K562 (cell line): ENCODE measurements around the gene GALT. TPM values are rescaled to one million over a fixed set of nuclear protein-coding genes. Genes with fewer than 3 reads are reported as not detected.

Source experiments
- ASH1L ChIP-seq: fragments of 450-650 bp; IDR thresholded peaks from 2 replicates; pipeline ENCODE4 v1.6.1; 2018; ENCODE audit warnings: borderline replicate concordance, mild to moderate bottlenecking, low read depth; ENCODE audit not compliant: partially characterized antibody
- HNRNPL ChIP-seq: fragments of 200-400 bp; formaldehyde crosslinking; IDR thresholded peaks from 2 replicates; pipeline ENCODE4 v1.6.1; 2017; ENCODE audit warnings: low read depth, mild to moderate bottlenecking, low read length
- MEF2A ChIP-seq: IDR thresholded peaks from 2 replicates; pipeline ENCODE4 v1.6.1; 2011; ENCODE audit warnings: low read depth, mild to moderate bottlenecking, low read length, moderate library complexity; ENCODE audit not compliant: control insufficient read depth
- NFXL1 ChIP-seq: fragments of 450-650 bp; formaldehyde crosslinking; IDR thresholded peaks from 2 replicates; pipeline ENCODE4 v1.4.0; 2021; ENCODE audit warnings: mild to moderate bottlenecking
- SOX6 ChIP-seq: fragments of 450-650 bp; IDR thresholded peaks from 2 replicates; pipeline ENCODE4 v1.6.1; 2014; ENCODE audit warnings: mild to moderate bottlenecking
- TARDBP ChIP-seq: fragments of 450-650 bp; IDR thresholded peaks from 2 replicates; pipeline ENCODE4 v1.6.1; 2016
- TFAP4 ChIP-seq: sonication (generic); formaldehyde crosslinking; IDR thresholded peaks from 2 replicates; pipeline ENCODE4 v1.8.0; 2022; ENCODE audit warnings: missing genetic modification reagents, mild to moderate bottlenecking, moderate library complexity, borderline replicate concordance
- XRCC4 ChIP-seq: IDR thresholded peaks from one replicate; pipeline ENCODE4 v1.6.1; 2011; ENCODE audit not compliant: insufficient read depth, insufficient read length; ENCODE audit errors: extremely low read depth
- ZC3H4 ChIP-seq: sonication (generic); formaldehyde crosslinking; IDR thresholded peaks from 2 replicates; pipeline ENCODE4 v1.9.0; 2021; ENCODE audit warnings: missing genetic modification reagents, borderline replicate concordance
- ZSCAN29 ChIP-seq: fragments of 450-650 bp; IDR thresholded peaks from 2 replicates; pipeline ENCODE4 v1.6.1; 2017
- polyA plus RNA-seq, 8 experiments: library from polyadenylated mRNA; depleted of rRNA in 4 of 8; stranded (reverse) in 5 of 8; unstranded in 3 of 8; fragments of >200 nt; fragmentation: Nextera tagmentation in 2 of 8; fragmentation: Illumina TruSeq in 1 of 8; extraction: Ambion mirVana in 2 of 8; extraction: Trizol in 1 of 8; gene quantifications; 2 replicates each; pipeline versions ENCODE4 v1.2.1 to v1.2.3, GENCODE V29; 2011 to 2014; ENCODE audit warnings: inconsistent platforms in 1 of 8, missing spikeins in 1 of 8
- total RNA-seq, 7 experiments: library from RNA; depleted of rRNA in 6 of 7; stranded (reverse); fragments of >200 nt in 6 of 7; fragmentation: Illumina TruSeq in 2 of 7; extraction: Trizol in 2 of 7; gene quantifications; 2 replicates each; pipeline versions ENCODE4 v1.2.1 to v1.2.3, GENCODE V29; 2011 to 2021; ENCODE audit warnings: low replicate concordance in 1 of 7
- TF ChIP-seq, protein P1 (sequence below): sonication (generic); formaldehyde crosslinking; IDR thresholded peaks from 2 replicates; pipeline ENCODE4 v1.8.1; 2023; ENCODE audit warnings: mild to moderate bottlenecking, missing genetic modification reagents
- TF ChIP-seq, protein P2 (sequence below), 2 experiments: fragments of 450-650 bp in 1 of 2; sonication (generic) in 1 of 2; formaldehyde crosslinking in 1 of 2; IDR thresholded peaks; 2 replicates each; pipeline versions ENCODE4 v1.7.1 to v1.9.0; 2016 to 2022; ENCODE audit warnings: inconsistent platforms in 1 of 2, mild to moderate bottlenecking in 1 of 2, missing genetic modification reagents in 1 of 2
- TF ChIP-seq, protein P3 (sequence below), 3 experiments: fragments of 200-800 bp in 1 of 3; sonication (Bioruptor generic) in 1 of 3; sonication (generic) in 1 of 3; formaldehyde crosslinking in 1 of 3; IDR thresholded peaks; 2 replicates each; pipeline versions ENCODE4 v1.6.1 to v1.8.0; 2016 to 2022; ENCODE audit warnings: mild to moderate bottlenecking in 2 of 3, missing compliant biosample characterization in 2 of 3, missing genetic modification characterization in 2 of 3, missing genetic modification reagents in 1 of 3

GALT gene
- total and polyA plus RNA-seq, 9 of the 15 experiments (the other 6 are each of a cell fraction or from before 2014, with no cell fraction given), result 7.3 to 29.2 (median 15.6) TPM

- TF ChIP-seq, protein P1, sequence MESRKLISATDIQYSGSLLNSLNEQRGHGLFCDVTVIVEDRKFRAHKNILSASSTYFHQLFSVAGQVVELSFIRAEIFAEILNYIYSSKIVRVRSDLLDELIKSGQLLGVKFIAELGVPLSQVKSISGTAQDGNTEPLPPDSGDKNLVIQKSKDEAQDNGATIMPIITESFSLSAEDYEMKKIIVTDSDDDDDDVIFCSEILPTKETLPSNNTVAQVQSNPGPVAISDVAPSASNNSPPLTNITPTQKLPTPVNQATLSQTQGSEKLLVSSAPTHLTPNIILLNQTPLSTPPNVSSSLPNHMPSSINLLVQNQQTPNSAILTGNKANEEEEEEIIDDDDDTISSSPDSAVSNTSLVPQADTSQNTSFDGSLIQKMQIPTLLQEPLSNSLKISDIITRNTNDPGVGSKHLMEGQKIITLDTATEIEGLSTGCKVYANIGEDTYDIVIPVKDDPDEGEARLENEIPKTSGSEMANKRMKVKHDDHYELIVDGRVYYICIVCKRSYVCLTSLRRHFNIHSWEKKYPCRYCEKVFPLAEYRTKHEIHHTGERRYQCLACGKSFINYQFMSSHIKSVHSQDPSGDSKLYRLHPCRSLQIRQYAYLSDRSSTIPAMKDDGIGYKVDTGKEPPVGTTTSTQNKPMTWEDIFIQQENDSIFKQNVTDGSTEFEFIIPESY (CRISPR knock-in tag), result no peak
- TF ChIP-seq SOX6 (0 out of 2 replicates have a peak, but pooled peaks have one; percentile 23), NFXL1 (CRISPR knock-in tag) (no peak), XRCC4 (no peak), ZSCAN29 (peak; percentile 65; the same call in 1 of the 2 replicates), ASH1L (no peak), ZC3H4 (CRISPR knock-in tag) (no peak), TFAP4 (CRISPR knock-in tag) (peak; percentile 58; the same call in 1 of the 2 replicates), HNRNPL (peak; percentile 96), MEF2A (no peak), TARDBP (0 out of 2 replicates have a peak, but pooled peaks have one; percentile 18)
- TF ChIP-seq, protein P2, sequence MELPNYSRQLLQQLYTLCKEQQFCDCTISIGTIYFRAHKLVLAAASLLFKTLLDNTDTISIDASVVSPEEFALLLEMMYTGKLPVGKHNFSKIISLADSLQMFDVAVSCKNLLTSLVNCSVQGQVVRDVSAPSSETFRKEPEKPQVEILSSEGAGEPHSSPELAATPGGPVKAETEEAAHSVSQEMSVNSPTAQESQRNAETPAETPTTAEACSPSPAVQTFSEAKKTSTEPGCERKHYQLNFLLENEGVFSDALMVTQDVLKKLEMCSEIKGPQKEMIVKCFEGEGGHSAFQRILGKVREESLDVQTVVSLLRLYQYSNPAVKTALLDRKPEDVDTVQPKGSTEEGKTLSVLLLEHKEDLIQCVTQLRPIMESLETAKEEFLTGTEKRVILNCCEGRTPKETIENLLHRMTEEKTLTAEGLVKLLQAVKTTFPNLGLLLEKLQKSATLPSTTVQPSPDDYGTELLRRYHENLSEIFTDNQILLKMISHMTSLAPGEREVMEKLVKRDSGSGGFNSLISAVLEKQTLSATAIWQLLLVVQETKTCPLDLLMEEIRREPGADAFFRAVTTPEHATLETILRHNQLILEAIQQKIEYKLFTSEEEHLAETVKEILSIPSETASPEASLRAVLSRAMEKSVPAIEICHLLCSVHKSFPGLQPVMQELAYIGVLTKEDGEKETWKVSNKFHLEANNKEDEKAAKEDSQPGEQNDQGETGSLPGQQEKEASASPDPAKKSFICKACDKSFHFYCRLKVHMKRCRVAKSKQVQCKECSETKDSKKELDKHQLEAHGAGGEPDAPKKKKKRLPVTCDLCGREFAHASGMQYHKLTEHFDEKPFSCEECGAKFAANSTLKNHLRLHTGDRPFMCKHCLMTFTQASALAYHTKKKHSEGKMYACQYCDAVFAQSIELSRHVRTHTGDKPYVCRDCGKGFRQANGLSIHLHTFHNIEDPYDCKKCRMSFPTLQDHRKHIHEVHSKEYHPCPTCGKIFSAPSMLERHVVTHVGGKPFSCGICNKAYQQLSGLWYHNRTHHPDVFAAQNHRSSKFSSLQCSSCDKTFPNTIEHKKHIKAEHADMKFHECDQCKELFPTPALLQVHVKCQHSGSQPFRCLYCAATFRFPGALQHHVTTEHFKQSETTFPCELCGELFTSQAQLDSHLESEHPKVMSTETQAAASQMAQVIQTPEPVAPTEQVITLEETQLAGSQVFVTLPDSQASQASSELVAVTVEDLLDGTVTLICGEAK (IDR thresholded peaks at IDR 0.05), result peak; percentile 62
- TF ChIP-seq, protein P2 (CRISPR knock-in tag; IDR thresholded peaks at IDR 0.05), result no peak
- TF ChIP-seq, protein P3, sequence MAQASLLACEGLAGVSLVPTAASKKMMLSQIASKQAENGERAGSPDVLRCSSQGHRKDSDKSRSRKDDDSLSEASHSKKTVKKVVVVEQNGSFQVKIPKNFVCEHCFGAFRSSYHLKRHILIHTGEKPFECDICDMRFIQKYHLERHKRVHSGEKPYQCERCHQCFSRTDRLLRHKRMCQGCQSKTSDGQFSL (CRISPR knock-in tag; IDR thresholded peaks at IDR 0.05), result no peak
- TF ChIP-seq, protein P3 (tag; IDR thresholded peaks at IDR 0.05), result no peak
Observed at GRCh38 chr9:34651876-34652601, 5.6 kb downstream of the GALT start, which contains the start of gene IL11RA (continued).
